Right cardiac atrium (tissue), 5 donors: Measurements from ENCODE around the gene PTPRN2. TPM values are rescaled to one million over a fixed set of nuclear protein-coding genes. Genes with fewer than 3 reads are reported as not detected.
A peak's percentile ranks its signal among the peaks of the same experiment; 100 is the strongest.
"Not testable (repeated sequence)": the region's sequence is repeated elsewhere in the genome, so short reads cannot be mapped to it uniquely, and the experiment has no call there.

Source experiments
- ATAC-seq, 2 donors: fragments of 200-7000 bp; cut with Tn5 transposase; one replicate each; pipeline versions ENCODE4 v1.8.0 to v1.9.1; 2020; ENCODE audit warnings: moderate library complexity in 2 of 2, mild to moderate bottlenecking in 1 of 2
- DNase-seq, 3 donors: peaks; one replicate each; pipeline ENCODE4 v3.0.0-alpha.2; 2020
- H3K27ac ChIP-seq: one replicate; pipeline ENCODE4 v1.5.1; 2013; ENCODE audit warnings: mild to moderate bottlenecking, low read length, control low read depth, moderate library complexity
- H3K27me3 ChIP-seq: one replicate; pipeline ENCODE4 v1.6.1; 2013; ENCODE audit not compliant: control insufficient read depth, insufficient read depth
- H3K4me1 ChIP-seq: one replicate; pipeline ENCODE4 v1.6.1; 2013; ENCODE audit warnings: low read length; ENCODE audit not compliant: control insufficient read depth, insufficient read depth
- H3K4me3 ChIP-seq: one replicate; pipeline ENCODE4 v1.5.1; 2013; ENCODE audit warnings: low read length, control low read depth
- H3K9me3 ChIP-seq: one replicate; pipeline ENCODE4 v1.6.1; 2013; ENCODE audit warnings: low read length; ENCODE audit not compliant: control insufficient read depth
- WGBS: extraction: QIAGEN DNeasy Blood & Tissue Kit; methylation state at CpG from one replicate; pipeline ENCODE4 v1.1.7; 2013; 5-methylcytosine and 5-hydroxymethylcytosine counted together
- intact Hi-C, 4 donors: fragments of 100-400 bp; cut with DNase I; formaldehyde crosslinking; loops; one replicate each; pipeline versions ENCODE4 v1.11.0 to v1.14.0; 2022 to 2023
- polyA plus RNA-seq: library from polyadenylated mRNA; stranded (reverse); fragments of 200-250 nt; gene quantifications from one replicate; pipeline ENCODE4 v1.2.3, GENCODE V29; 2013
- total RNA-seq, 4 donors: library from RNA; stranded (reverse); fragmentation: NEBNext Ultra II Directional; extraction: Animal tissue kit (Norgen Biotek cat#: 25700); gene quantifications; one replicate each; pipeline ENCODE4 v1.2.1, GENCODE V29; 2021
- donor health status: healthy with polysubstance abuse.
- donor health status: DM: no; HTN: yes; CAD: no.
- donor health status: DM: no; HTN: no; CAD: no.
- donor health status: DM: no; HTN: yes; CAD: no; lungs with severe emphysema.
- donor health status: DM: yes; HTN: yes; CAD: no.

Gene PTPRN2
- total and polyA plus RNA-seq, 5 donors = 1.5 to 3.9 (median 1.9) TPM

DNA sequence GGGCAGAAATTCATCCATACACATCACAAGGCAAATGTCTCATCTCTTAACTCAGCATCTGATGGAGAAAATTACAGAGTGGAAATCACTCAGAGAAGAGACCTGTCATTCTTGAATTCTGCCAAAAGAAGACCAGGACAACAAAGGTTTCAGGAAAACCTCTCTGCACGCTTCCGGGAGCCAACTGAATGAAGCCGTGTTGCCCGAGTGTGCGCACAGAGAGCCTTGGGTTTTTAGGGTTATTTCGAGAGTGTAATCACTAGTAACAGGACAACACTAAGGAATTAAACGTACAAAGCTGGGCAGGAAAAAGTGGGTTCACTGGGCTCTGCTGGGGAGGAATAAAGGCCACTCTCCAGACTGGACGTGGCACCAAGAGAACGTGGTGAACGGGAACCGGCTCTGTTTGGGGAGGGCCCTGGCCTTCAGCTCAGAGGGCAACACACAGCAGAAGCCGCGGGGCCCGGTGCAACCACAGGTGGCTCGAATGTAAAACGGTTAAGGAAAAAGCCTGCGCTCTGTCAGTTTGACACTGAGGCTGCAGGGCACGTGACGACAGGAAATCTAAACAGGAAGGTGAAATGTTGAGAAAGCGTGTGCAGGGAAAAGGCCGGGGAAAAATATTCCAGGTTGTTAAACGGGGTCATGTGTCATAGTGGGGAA, 919.3 kb downstream of the PTPRN2 start:
- no peak overlapping the region for H3K27ac ChIP-seq
- WGBS = 52% methylated on average over 22 of the region's 22 CpGs
- intact Hi-C loops = no loop called here
- no peaks in the 10 kb centered on the region for H3K9me3 ChIP-seq
- no peak for DNase-seq
- H3K27me3 ChIP-seq = no peaks in the 10 kb centered on the region
- no peak for ATAC-seq
- no peak overlapping the region for H3K4me3 ChIP-seq
- H3K4me1 ChIP-seq = no peaks in the 10 kb centered on the region

GRCh38 chr7:157667731-157668130, 919.9 kb downstream of the PTPRN2 start:
- no peak for ATAC-seq
- H3K27me3 ChIP-seq = no peaks in the 10 kb centered on the region

GRCh38 chr7:157667261-157667660, 920.4 kb downstream of the PTPRN2 start:
- ATAC-seq (no peak), DNase-seq (no peak)
- intact Hi-C loops = no loop called here
- Histone ChIP-seq H3K4me3 (no peak overlapping the region), H3K27ac (no peak overlapping the region), H3K9me3 (no peaks in the 10 kb centered on the region), H3K27me3 (no peaks in the 10 kb centered on the region), H3K4me1 (no peaks in the 10 kb centered on the region)
- 89% methylated on average over 12 of the region's 12 CpGs for WGBS

More at GRCh38 chr7:157667731-157668130, 919.9 kb downstream of the PTPRN2 start:
- Histone ChIP-seq H3K4me1 (no peaks in the 10 kb centered on the region), H3K4me3 (no peak overlapping the region), H3K27ac (no peak overlapping the region), H3K9me3 (no peaks in the 10 kb centered on the region)
- WGBS = 90% methylated on average over 19 of the region's 19 CpGs
- intact Hi-C loops = no loop called here
- no peak for DNase-seq

DNA sequence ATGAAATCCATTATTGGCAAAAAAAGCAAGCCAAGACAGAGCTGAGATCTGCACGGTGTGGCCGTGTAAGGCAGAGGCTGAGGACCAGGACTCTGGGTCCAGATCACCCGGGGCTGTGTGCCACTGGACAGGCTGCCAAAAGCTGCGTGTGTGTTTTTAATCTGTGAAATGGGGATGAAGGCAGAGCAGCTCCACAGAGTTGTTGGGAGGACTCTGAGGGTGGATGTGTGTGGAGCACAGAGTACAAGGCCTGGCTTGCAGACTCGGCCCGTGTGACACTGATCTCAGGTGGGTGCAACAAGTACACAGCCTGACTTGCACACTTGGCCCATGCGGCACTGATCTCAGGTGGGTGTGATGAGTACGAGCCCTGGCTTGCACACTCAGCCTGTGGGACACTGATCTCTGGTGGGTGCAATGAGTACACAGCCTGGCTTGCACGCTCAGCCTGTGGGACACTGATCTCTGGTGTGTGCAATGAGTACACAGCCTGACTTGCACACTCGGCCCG, 921.0 kb downstream of the PTPRN2 start:
- Histone ChIP-seq H3K9me3 (no peaks in the 10 kb centered on the region), H3K27ac (no peak overlapping the region), H3K4me1 (no peaks in the 10 kb centered on the region), H3K4me3 (no peak overlapping the region), H3K27me3 (no peaks in the 10 kb centered on the region)
- no peak for DNase-seq
- no peak for ATAC-seq
- intact Hi-C loops = no loop called here
- WGBS = 75% methylated on average over 11 of the region's 11 CpGs

DNA sequence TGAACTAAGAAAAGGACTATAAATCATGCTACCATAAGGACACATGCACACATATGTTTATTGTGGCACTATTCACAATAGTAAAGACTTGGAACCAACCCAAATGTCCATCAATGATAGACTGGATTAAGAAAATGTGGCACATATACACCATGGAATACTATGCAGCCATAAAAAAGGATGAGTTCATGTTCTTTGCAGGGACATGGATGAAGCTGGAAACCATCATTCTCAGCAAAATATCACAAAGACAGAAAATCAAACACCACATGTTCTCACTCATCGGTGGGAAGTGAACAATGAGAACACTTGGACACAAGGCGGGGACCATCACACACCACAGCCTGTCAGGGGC, 922.0 kb downstream of the PTPRN2 start:
- WGBS = 97% methylated on average over 2 of the region's 2 CpGs
- intact Hi-C loops, H3K27ac ChIP-seq, H3K4me3 ChIP-seq, DNase-seq, ATAC-seq, H3K4me1 ChIP-seq, H3K27me3 ChIP-seq, H3K9me3 ChIP-seq: not testable (repeated sequence)

GRCh38 chr7:157664871-157665633, 922.6 kb downstream of the PTPRN2 start:
- intact Hi-C loops = no loop called here
- H3K4me1 ChIP-seq = no peaks in the 10 kb centered on the region
- 78% methylated on average over 21 of the region's 21 CpGs for WGBS
- H3K27ac ChIP-seq = no peak overlapping the region
- DNase-seq (no peak), ATAC-seq (no peak)
- no peaks in the 10 kb centered on the region for H3K27me3 ChIP-seq
- no peak overlapping the region for H3K4me3 ChIP-seq
- H3K9me3 ChIP-seq = no peaks in the 10 kb centered on the region

DNA sequence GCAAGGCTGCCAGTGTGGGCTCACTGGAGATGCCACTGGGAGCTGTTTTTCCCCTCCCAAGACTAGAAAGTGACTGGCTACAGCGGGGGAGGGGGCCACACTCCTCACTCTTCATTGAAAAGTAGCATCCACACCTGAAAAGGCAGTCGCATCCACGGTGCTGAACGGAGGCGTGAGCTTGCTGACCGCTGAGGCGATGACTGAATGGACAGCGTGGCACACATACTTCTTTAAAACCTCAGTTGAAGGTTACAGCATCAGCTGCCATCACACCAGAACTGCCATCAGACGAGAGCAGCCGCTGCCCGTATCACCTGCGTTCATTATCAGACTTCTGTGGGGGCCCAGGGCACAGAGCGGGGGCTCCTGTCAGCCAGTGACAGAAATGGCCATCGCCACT, 923.6 kb downstream of the PTPRN2 start:
- no peaks in the 10 kb centered on the region for H3K4me1 ChIP-seq
- H3K9me3 ChIP-seq = no peaks in the 10 kb centered on the region
- ATAC-seq (no peak), DNase-seq (peak in 1 of 3 donors; percentile 20)
- WGBS = 68% methylated on average over 14 of the region's 14 CpGs
- intact Hi-C loops = no loop called here
- no peaks in the 10 kb centered on the region for H3K27me3 ChIP-seq
- no peak overlapping the region for H3K27ac ChIP-seq
- no peak overlapping the region for H3K4me3 ChIP-seq

GRCh38 chr7:157662981-157663716, 924.5 kb downstream of the PTPRN2 start:
- intact Hi-C loops = no loop called here
- no peak overlapping the region for H3K4me3 ChIP-seq
- no peak overlapping the region for H3K27ac ChIP-seq
- no peaks in the 10 kb centered on the region for H3K9me3 ChIP-seq
- H3K27me3 ChIP-seq = no peaks in the 10 kb centered on the region
- peak in 1 of 3 donors; percentile 72 for DNase-seq
- ATAC-seq = peak in 1 of 2 donors; percentile 50
- WGBS = 42% methylated on average over 34 of the region's 34 CpGs
- no peaks in the 10 kb centered on the region for H3K4me1 ChIP-seq

GRCh38 chr7:157662110-157662791, 925.4 kb downstream of the PTPRN2 start:
- 91% methylated on average over 26 of the region's 26 CpGs for WGBS
- Histone ChIP-seq H3K9me3 (no peaks in the 10 kb centered on the region), H3K4me1 (no peaks in the 10 kb centered on the region), H3K27ac (no peak overlapping the region), H3K4me3 (no peak overlapping the region), H3K27me3 (no peaks in the 10 kb centered on the region)
- DNase-seq (peak in 1 of 3 donors; percentile 26), ATAC-seq (no peak)
- intact Hi-C loops = no loop called here

GRCh38 chr7:157661611-157661975, 926.0 kb downstream of the PTPRN2 start:
- no peaks in the 10 kb centered on the region for H3K27me3 ChIP-seq
- no peak for ATAC-seq

More at GRCh38 chr7:157661611-157661975, 926.0 kb downstream of the PTPRN2 start:
- intact Hi-C loops = no loop called here
- Histone ChIP-seq H3K9me3 (no peaks in the 10 kb centered on the region), H3K27ac (no peak overlapping the region), H3K4me1 (no peaks in the 10 kb centered on the region), H3K4me3 (no peak overlapping the region)
- no peak for DNase-seq
- WGBS = 77% methylated on average over 11 of the region's 11 CpGs
